ENCODE data around the gene TPRG1. TPM values are rescaled to one million over a fixed set of nuclear protein-coding genes. Genes with fewer than 3 reads are reported as not detected.

Gene TPRG1
- total RNA-seq (ENCODE audit: low replicate concordance): 11.6 and 24.2 TPM in 2 replicates
- long read RNA-seq, full-length matches to known transcripts: 92 of 109 reads
- long read RNA-seq, partial matches to known transcripts: 0 of 109 reads
- long read RNA-seq, other reads (novel, unspliced or antisense): 17 of 109 reads

GRCh38 chr3:189171707-189172106 lies at the start of gene TPRG1:
Gene TPRG1 (plus strand): TSS chr3:189171971. CDS start chr3:189207385, 35,414 bp downstream.
- H3K4me1 Mint-ChIP-seq (ENCODE audit: unreplicated experiment): no peaks in the 10 kb centered on the region

GRCh38 chr3:189122110-189122509 lies 49.7 kb upstream of the TPRG1 start:
- Mint-ChIP-seq H3K9me3 (no peaks in the 10 kb centered on the region), H3K36me3 (no peaks in the 10 kb centered on the region), H3K4me1 (ENCODE audit: unreplicated experiment) (no peaks in the 10 kb centered on the region), H3K27ac (no peak overlapping the region), H3K27me3 (no peaks in the 10 kb centered on the region), H3K4me3 (no peak overlapping the region)
- DNase-seq (ENCODE audit: extremely low spot score, unreplicated experiment): no peak
- TF ChIP-seq, protein P1, sequence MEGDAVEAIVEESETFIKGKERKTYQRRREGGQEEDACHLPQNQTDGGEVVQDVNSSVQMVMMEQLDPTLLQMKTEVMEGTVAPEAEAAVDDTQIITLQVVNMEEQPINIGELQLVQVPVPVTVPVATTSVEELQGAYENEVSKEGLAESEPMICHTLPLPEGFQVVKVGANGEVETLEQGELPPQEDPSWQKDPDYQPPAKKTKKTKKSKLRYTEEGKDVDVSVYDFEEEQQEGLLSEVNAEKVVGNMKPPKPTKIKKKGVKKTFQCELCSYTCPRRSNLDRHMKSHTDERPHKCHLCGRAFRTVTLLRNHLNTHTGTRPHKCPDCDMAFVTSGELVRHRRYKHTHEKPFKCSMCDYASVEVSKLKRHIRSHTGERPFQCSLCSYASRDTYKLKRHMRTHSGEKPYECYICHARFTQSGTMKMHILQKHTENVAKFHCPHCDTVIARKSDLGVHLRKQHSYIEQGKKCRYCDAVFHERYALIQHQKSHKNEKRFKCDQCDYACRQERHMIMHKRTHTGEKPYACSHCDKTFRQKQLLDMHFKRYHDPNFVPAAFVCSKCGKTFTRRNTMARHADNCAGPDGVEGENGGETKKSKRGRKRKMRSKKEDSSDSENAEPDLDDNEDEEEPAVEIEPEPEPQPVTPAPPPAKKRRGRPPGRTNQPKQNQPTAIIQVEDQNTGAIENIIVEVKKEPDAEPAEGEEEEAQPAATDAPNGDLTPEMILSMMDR (conservative IDR thresholded peaks at IDR 0.05): no peak

More at GRCh38 chr3:189171707-189172106, at the start of gene TPRG1:
- TF ChIP-seq, protein P1 (conservative IDR thresholded peaks at IDR 0.05): no peak
- DNase-seq (ENCODE audit: extremely low spot score, unreplicated experiment): no peak
- Mint-ChIP-seq H3K27ac (peak within 1 kb of the TSS; percentile 79), H3K27me3 (no peaks in the 10 kb centered on the region), H3K4me3 (peak within 1 kb of the TSS; percentile 77), H3K9me3 (no peaks in the 10 kb centered on the region), H3K36me3 (peaks cover 3% of the 10 kb centered on the region)

- Mint-ChIP-seq H3K9me3 (no peaks in the 10 kb centered on the region), H3K27ac (no peak overlapping the region), H3K4me1 (ENCODE audit: unreplicated experiment) (no peaks in the 10 kb centered on the region), H3K4me3 (no peak overlapping the region), H3K36me3 (no peaks in the 10 kb centered on the region), H3K27me3 (no peaks in the 10 kb centered on the region)
- TF ChIP-seq, protein P1 (conservative IDR thresholded peaks at IDR 0.05): no peak
- no peak for DNase-seq (ENCODE audit: extremely low spot score, unreplicated experiment)
These were observed 49.1 kb upstream of the TPRG1 start for GRCh38 chr3:189122526-189123205.

DNA sequence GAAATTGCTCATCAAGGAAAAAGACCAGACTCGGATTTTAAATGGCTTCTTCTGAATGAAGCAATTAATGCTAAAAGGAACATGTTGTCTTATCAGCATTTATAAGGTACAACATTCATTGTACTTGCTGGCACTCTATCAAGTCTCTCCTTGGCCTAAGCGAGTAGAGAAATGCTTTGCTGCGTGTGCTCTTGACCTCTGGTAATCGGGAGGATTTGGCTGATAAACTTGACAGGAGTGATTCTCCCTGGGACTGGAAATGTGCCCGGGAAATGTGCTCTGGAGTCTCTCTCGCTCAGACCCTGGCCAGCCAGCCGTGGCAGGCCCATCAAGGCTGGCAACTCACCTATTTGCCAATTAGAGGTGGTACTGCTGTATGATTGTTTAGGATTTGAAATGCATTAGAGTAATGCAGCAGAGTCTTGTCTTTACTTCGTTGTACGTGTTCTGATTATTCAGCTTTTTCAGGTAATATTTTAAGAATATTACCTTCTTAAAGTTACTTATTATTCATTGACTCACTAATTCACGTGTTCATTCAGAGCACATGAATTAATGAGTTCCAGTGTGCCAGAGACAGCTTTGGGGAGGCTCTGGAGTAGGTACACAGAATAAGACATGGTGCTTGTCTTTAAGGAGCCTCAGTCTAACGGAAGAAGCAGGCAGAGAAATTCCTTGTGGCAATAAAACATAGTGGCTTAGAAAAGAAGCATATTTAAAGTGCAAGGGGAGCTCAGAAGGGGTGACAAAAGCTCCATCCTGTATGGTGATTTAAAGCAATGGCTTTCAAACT lies 48.0 kb upstream of the TPRG1 start:
- TF ChIP-seq, protein P1 (conservative IDR thresholded peaks at IDR 0.05): no peak
- Mint-ChIP-seq H3K36me3 (no peaks in the 10 kb centered on the region), H3K9me3 (no peaks in the 10 kb centered on the region), H3K27me3 (no peaks in the 10 kb centered on the region), H3K4me1 (ENCODE audit: unreplicated experiment) (no peaks in the 10 kb centered on the region), H3K27ac (no peak overlapping the region), H3K4me3 (no peak overlapping the region)
- no peak for DNase-seq (ENCODE audit: extremely low spot score, unreplicated experiment)

- Mint-ChIP-seq H3K27me3 (no peaks in the 10 kb centered on the region), H3K4me1 (ENCODE audit: unreplicated experiment) (peaks cover 5% of the 10 kb centered on the region), H3K36me3 (peaks cover 4% of the 10 kb centered on the region), H3K27ac (peak overlapping the region; percentile 83), H3K9me3 (peaks cover 5% of the 10 kb centered on the region), H3K4me3 (no peak overlapping the region)
- no peak for DNase-seq (ENCODE audit: extremely low spot score, unreplicated experiment)
- TF ChIP-seq, protein P1 (conservative IDR thresholded peaks at IDR 0.05): no peak
These were observed 39.5 kb upstream of the TPRG1 start for GRCh38 chr3:189132231-189132671.
